ENCODE results near the gene OCA2.

DNA sequence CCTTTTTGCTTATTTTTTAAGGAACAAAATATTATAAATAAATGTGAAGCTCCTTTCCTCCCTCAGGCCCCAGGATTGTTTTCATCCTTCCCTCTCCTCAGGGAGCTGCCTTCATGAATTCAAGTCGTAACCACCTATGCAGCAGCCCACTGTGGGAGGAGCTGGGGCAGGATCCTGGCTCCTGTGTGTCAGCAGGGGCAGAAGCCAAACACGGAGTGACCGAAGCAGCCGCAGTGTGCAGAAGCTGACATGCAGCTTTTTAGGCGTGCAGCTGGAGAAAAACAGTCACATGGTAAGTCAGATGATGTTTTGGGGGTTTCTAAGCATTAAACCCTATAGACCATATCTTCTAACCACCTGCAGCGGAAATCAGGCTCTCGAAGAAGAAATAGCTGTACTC is 231.3 kb downstream of the OCA2 start:
- no peak for TF ChIP-seq POLR2A (IDR thresholded peaks at IDR 0.05)
- TF ChIP-seq, protein P1, sequence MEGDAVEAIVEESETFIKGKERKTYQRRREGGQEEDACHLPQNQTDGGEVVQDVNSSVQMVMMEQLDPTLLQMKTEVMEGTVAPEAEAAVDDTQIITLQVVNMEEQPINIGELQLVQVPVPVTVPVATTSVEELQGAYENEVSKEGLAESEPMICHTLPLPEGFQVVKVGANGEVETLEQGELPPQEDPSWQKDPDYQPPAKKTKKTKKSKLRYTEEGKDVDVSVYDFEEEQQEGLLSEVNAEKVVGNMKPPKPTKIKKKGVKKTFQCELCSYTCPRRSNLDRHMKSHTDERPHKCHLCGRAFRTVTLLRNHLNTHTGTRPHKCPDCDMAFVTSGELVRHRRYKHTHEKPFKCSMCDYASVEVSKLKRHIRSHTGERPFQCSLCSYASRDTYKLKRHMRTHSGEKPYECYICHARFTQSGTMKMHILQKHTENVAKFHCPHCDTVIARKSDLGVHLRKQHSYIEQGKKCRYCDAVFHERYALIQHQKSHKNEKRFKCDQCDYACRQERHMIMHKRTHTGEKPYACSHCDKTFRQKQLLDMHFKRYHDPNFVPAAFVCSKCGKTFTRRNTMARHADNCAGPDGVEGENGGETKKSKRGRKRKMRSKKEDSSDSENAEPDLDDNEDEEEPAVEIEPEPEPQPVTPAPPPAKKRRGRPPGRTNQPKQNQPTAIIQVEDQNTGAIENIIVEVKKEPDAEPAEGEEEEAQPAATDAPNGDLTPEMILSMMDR (IDR thresholded peaks at IDR 0.05) = no peak
- no peak for TF ChIP-seq EP300 (IDR thresholded peaks at IDR 0.05)
- TF ChIP-seq POLR2AphosphoS5 (IDR thresholded peaks at IDR 0.05) = no peak
